Measurements from ENCODE around the gene CABLES1. TPM values are rescaled to one million over a fixed set of nuclear protein-coding genes. Genes with fewer than 3 reads are reported as not detected.

Gene CABLES1
- total and polyA plus RNA-seq, 2 of the 8 experiments (the other 6 are each of a cell fraction or from before 2014, with no cell fraction given) = 9.2 to 26.4 TPM

GRCh38 chr18:23163786-23164533 lies 28.7 kb downstream of the CABLES1 start:
- no peak overlapping the region for H2AK5ac ChIP-seq (ENCODE audit: low read depth, low read length)
- peaks cover 12 to 26% (median 16%) of the 10 kb centered on the region in 4 experiments for H3K4me1 ChIP-seq (replicated peaks in 1 of 4; ENCODE audit: control insufficient read depth in 3 of 4, insufficient read depth in 4 of 4, low read length in 3 of 4)
- CTCF ChIA-PET (ENCODE audit: partially characterized antibody) = interaction anchor here (0.7 to 2.6 kb wide), 7 partner anchors 9 to 247 kb away, joined by 3 to 8 read pairs (median 3); no protein-coding TSS in a partner anchor
- no peak overlapping the region for H3K9ac ChIP-seq (replicated peaks in 1 of 4; ENCODE audit: extremely low read depth in 1 of 4, low read depth in 3 of 4, low read length in 3 of 4)
- no peak overlapping the region for H2BK20ac ChIP-seq (ENCODE audit: low read length)
- H3K79me1 ChIP-seq (ENCODE audit: low read depth, low read length) = peaks cover 19% of the 10 kb centered on the region
- H3K18ac ChIP-seq (ENCODE audit: extremely low read depth, low read length) = no peak overlapping the region
- H3K4me2 ChIP-seq (ENCODE audit: insufficient read depth in 1 of 2, low read depth in 2 of 2, low read length in 2 of 2) = no peak overlapping the region
- no peak overlapping the region for H2BK5ac ChIP-seq (ENCODE audit: low read depth, low read length)
- H3K4ac ChIP-seq (replicated peaks; ENCODE audit: insufficient read length, low read depth, low read length) = no peak overlapping the region
- H3K9me3 ChIP-seq (ENCODE audit: insufficient read depth in 2 of 2, low read depth in 1 of 2, low read length in 1 of 2) = no peaks in the 10 kb centered on the region
- no peaks in the 10 kb centered on the region for H3K23me2 ChIP-seq (ENCODE audit: low read depth, low read length)
- no peaks in the 10 kb centered on the region for H4K20me1 ChIP-seq (replicated peaks in 1 of 2; ENCODE audit: control insufficient read depth in 1 of 2, insufficient read depth in 2 of 2, low read length in 2 of 2)
- no peaks in the 10 kb centered on the region for H3K36me3 ChIP-seq (ENCODE audit: control insufficient read depth in 2 of 4, insufficient read depth in 4 of 4, low read length in 3 of 4)
- no peaks in the 10 kb centered on the region for H3K27me3 ChIP-seq (replicated peaks in 1 of 4; ENCODE audit: control insufficient read depth in 3 of 4, extremely low read depth in 1 of 4, insufficient read depth in 3 of 4, low read length in 3 of 4)
- 93% methylated on average over 11 of the region's 11 CpGs; no CpG with 5 or more reads in 1 of the 2 experiments for WGBS, 2 experiments (ENCODE audit: extremely low coverage in 1 of 2, insufficient coverage in 1 of 2, insufficient read length in 1 of 2, insufficient replicate concordance in 2 of 2, low coverage in 1 of 2, low lambda C conversion rate in 2 of 2, missing lambda C conversion rate in 1 of 2)
- no peak overlapping the region for H2BK15ac ChIP-seq (ENCODE audit: low read length)
- H2BK120ac ChIP-seq (replicated peaks; ENCODE audit: low read depth, low read length) = no peak overlapping the region
- POLR2A ChIA-PET (ENCODE audit: partially characterized antibody) = interaction anchor here (0.8 to 2.4 kb wide), 4 partner anchors 13 to 34 kb away, joined by 3 to 10 read pairs (median 4); no protein-coding TSS in a partner anchor
- H3K14ac ChIP-seq (ENCODE audit: insufficient read length) = no peak overlapping the region
- no peak overlapping the region for H4K91ac ChIP-seq (replicated peaks; ENCODE audit: insufficient read length, low read length)
- H2BK12ac ChIP-seq (ENCODE audit: low read depth, low read length) = no peak overlapping the region
- H3K4me3 ChIP-seq (ENCODE audit: extremely low read depth in 1 of 4, insufficient read depth in 2 of 4, low read depth in 3 of 4, low read length in 4 of 4) = no peak overlapping the region
- peaks cover 3 to 68% of the 10 kb centered on the region in 2 experiments; a peak in 3 of 4 replicates for H3K79me2 ChIP-seq (ENCODE audit: control insufficient read depth in 1 of 2, insufficient read depth in 2 of 2, low read length in 2 of 2)
- H2AFZ ChIP-seq (ENCODE audit: low read length) = no peak overlapping the region
- H3K23ac ChIP-seq (ENCODE audit: insufficient read length) = no peak overlapping the region
- H4K8ac ChIP-seq (ENCODE audit: extremely low read depth, insufficient read depth, low read length) = no peak overlapping the region; the same call in 1 of the 2 replicates
- H3K27ac ChIP-seq (ENCODE audit: low read depth, low read length) = no peak overlapping the region
- FAIRE-seq (no peak), DNase-seq (ENCODE audit: low read depth in 1 of 2, low spot score in 2 of 2) (no peak)
- H4K5ac ChIP-seq (ENCODE audit: insufficient read length, low read depth, low read length) = no peak overlapping the region
- H3K56ac ChIP-seq (replicated peaks; ENCODE audit: insufficient read length, low read depth, low read length) = no peak overlapping the region
- TF ChIP-seq RXRA (IDR thresholded peaks at IDR 0.05; ENCODE audit: insufficient read depth, low read depth, low read length) = no peak
- no peak for TF ChIP-seq SAP30 (IDR thresholded peaks at IDR 0.05; ENCODE audit: insufficient read depth, insufficient replicate concordance, low read length)
- no peak for TF ChIP-seq FOSL1 (IDR thresholded peaks at IDR 0.05; ENCODE audit: insufficient read depth, low read depth, low read length)
- no peak for TF ChIP-seq SIRT6 (IDR thresholded peaks at IDR 0.05; ENCODE audit: low read length)
- no peak for TF ChIP-seq SRF (IDR thresholded peaks at IDR 0.05; ENCODE audit: low read depth, low read length)
- TF ChIP-seq CREB1 (IDR thresholded peaks at IDR 0.05) = no peak
- TF ChIP-seq EZH2 (IDR thresholded peaks at IDR 0.05; ENCODE audit: low read depth, low read length, severe bottlenecking) = no peak
- no peak for TF ChIP-seq CHD2 (IDR thresholded peaks at IDR 0.05; ENCODE audit: low read length)
- no peak for TF ChIP-seq CBX5 (IDR thresholded peaks at IDR 0.05; ENCODE audit: low read depth, low read length)
- TF ChIP-seq RFX5 (IDR thresholded peaks at IDR 0.05; ENCODE audit: borderline replicate concordance, low read depth, low read length) = no peak
